ENCODE measurements around the gene ABCD4. TPM values are rescaled to one million over a fixed set of nuclear protein-coding genes. Genes with fewer than 3 reads are reported as not detected.

The ABCD4 gene
- polyA plus RNA-seq, 1 donor from 2014 or later: 106 TPM

DNA sequence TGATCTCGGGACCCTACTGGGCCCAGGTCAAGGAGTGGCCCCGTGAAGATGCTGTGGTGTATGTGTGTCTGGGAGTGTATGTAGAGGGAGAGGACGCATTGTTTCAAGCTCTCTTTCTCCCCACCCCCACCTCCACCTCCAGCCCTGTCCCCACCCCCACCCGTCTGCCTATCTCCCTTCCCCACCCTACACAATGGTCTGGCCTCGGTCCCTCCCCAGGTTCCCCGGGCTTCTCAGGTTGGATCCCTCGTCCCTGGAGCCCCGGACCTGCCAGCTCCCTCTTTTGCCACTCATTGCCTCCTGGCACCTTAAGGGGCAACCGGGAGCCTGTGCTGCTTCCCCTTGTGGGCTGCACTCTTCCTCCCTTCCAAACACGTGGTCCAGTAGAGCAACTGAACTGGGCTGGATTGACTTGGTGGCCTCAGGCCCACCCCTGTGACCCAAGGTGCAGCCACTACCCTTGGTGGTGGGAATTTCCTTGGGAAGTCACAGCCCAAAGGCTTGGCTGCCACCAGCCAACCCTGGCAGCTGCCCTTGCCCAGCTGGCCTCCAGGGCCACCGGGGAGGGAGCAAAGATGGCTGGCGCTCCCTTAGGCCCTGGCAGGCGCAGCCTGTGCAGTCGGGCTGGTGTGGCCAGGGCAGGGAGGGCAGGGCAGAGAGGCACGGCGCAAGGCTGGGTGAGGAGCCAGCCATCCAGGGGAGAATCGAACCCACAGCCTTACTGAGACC is 46.2 kb upstream of the ABCD4 start:
- Histone ChIP-seq H3K4me3 (ENCODE audit: low read length) (no peak overlapping the region), H3K9me2 (ENCODE audit: insufficient read depth, low read length) (no peaks in the 10 kb centered on the region), H4K20me1 (ENCODE audit: insufficient read depth) (no peaks in the 10 kb centered on the region), H2AFZ (ENCODE audit: low read depth, low read length) (no peak overlapping the region), H3K9ac (ENCODE audit: low read length) (no peak overlapping the region), H3K4me2 (ENCODE audit: low read length) (no peak overlapping the region), H3K36me3 (ENCODE audit: insufficient read depth, low read length) (no peaks in the 10 kb centered on the region), H3K9me3 (ENCODE audit: low read length) (no peaks in the 10 kb centered on the region), H3K79me2 (replicated peaks; ENCODE audit: insufficient read depth, low read length) (no peaks in the 10 kb centered on the region), H3K27me3 (ENCODE audit: insufficient read depth, low read depth, low read length) (no peaks in the 10 kb centered on the region), H3K27ac (ENCODE audit: low read length) (no peak overlapping the region), H3F3A (ENCODE audit: insufficient read depth, low read length, poor library complexity, severe bottlenecking) (no peaks in the 10 kb centered on the region)
- no peak for TF ChIP-seq RAD21 (conservative IDR thresholded peaks at IDR 0.05)
- TF ChIP-seq, protein P1, sequence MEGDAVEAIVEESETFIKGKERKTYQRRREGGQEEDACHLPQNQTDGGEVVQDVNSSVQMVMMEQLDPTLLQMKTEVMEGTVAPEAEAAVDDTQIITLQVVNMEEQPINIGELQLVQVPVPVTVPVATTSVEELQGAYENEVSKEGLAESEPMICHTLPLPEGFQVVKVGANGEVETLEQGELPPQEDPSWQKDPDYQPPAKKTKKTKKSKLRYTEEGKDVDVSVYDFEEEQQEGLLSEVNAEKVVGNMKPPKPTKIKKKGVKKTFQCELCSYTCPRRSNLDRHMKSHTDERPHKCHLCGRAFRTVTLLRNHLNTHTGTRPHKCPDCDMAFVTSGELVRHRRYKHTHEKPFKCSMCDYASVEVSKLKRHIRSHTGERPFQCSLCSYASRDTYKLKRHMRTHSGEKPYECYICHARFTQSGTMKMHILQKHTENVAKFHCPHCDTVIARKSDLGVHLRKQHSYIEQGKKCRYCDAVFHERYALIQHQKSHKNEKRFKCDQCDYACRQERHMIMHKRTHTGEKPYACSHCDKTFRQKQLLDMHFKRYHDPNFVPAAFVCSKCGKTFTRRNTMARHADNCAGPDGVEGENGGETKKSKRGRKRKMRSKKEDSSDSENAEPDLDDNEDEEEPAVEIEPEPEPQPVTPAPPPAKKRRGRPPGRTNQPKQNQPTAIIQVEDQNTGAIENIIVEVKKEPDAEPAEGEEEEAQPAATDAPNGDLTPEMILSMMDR (IDR thresholded peaks at IDR 0.05; ENCODE audit: poor library complexity, severe bottlenecking): no peak
- TF ChIP-seq, protein P2, sequence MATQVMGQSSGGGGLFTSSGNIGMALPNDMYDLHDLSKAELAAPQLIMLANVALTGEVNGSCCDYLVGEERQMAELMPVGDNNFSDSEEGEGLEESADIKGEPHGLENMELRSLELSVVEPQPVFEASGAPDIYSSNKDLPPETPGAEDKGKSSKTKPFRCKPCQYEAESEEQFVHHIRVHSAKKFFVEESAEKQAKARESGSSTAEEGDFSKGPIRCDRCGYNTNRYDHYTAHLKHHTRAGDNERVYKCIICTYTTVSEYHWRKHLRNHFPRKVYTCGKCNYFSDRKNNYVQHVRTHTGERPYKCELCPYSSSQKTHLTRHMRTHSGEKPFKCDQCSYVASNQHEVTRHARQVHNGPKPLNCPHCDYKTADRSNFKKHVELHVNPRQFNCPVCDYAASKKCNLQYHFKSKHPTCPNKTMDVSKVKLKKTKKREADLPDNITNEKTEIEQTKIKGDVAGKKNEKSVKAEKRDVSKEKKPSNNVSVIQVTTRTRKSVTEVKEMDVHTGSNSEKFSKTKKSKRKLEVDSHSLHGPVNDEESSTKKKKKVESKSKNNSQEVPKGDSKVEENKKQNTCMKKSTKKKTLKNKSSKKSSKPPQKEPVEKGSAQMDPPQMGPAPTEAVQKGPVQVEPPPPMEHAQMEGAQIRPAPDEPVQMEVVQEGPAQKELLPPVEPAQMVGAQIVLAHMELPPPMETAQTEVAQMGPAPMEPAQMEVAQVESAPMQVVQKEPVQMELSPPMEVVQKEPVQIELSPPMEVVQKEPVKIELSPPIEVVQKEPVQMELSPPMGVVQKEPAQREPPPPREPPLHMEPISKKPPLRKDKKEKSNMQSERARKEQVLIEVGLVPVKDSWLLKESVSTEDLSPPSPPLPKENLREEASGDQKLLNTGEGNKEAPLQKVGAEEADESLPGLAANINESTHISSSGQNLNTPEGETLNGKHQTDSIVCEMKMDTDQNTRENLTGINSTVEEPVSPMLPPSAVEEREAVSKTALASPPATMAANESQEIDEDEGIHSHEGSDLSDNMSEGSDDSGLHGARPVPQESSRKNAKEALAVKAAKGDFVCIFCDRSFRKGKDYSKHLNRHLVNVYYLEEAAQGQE (IDR thresholded peaks at IDR 0.05; ENCODE audit: borderline replicate concordance): no peak
- no peak for TF ChIP-seq SMC3 (conservative IDR thresholded peaks at IDR 0.05; ENCODE audit: poor library complexity)
- TF ChIP-seq EZH2 (IDR thresholded peaks at IDR 0.05; ENCODE audit: borderline replicate concordance, insufficient read depth, low read length, poor library complexity, severe bottlenecking): no peak
- no peak for TF ChIP-seq EP300 (conservative IDR thresholded peaks at IDR 0.05; ENCODE audit: poor library complexity, severe bottlenecking)
- no peak for TF ChIP-seq TAF1 (IDR thresholded peaks at IDR 0.05; ENCODE audit: low read depth)
- no peak for TF ChIP-seq POLR2AphosphoS5 (IDR thresholded peaks at IDR 0.05)
- no peak for TF ChIP-seq MXI1 (conservative IDR thresholded peaks at IDR 0.05; ENCODE audit: poor library complexity, severe bottlenecking)

DNA sequence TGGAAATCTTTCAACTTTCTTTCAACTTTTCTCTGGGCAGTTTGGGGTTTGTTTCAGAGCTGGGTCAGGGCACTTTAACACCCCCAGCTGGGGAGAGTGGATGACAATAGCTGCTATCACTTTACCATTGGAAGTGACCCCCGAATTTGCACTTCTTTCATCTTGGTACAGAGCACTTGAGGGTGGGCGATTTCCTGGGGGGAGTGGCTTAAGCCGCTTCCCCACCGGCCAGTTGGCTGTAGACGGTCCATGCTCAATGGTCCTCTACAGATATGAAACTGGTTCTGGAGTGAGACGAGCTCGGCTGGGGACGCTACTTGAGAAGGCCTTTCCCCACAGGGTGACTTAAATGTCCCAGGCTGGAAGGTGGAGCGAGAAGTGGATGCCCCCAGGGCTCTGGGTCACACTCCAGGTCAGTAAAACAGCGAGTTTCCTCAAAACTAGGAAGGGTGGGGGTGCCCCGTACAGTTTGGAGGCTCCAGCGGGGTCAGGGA is 45.6 kb upstream of the ABCD4 start, which contains the start of gene VRTN:
TSS of gene VRTN (plus strand) at position 231 of the 494 bp plus-strand sequence. CDS start 8,313 bp downstream, outside the sequence.
- H3K4me2 ChIP-seq (ENCODE audit: low read length): no peak within 1 kb of the TSS
- no peaks in the 10 kb centered on the region for H4K20me1 ChIP-seq (ENCODE audit: insufficient read depth)
- no peaks in the 10 kb centered on the region for H3K79me2 ChIP-seq (replicated peaks; ENCODE audit: insufficient read depth, low read length)
- H3K27ac ChIP-seq (ENCODE audit: low read length): no peak within 1 kb of the TSS
- H2AFZ ChIP-seq (ENCODE audit: low read depth, low read length): no peak within 1 kb of the TSS
- no peak within 1 kb of the TSS for H3K9ac ChIP-seq (ENCODE audit: low read length)
- no peaks in the 10 kb centered on the region for H3K27me3 ChIP-seq (ENCODE audit: insufficient read depth, low read depth, low read length)
- no peaks in the 10 kb centered on the region for H3F3A ChIP-seq (ENCODE audit: insufficient read depth, low read length, poor library complexity, severe bottlenecking)
- H3K9me2 ChIP-seq (ENCODE audit: insufficient read depth, low read length): no peaks in the 10 kb centered on the region
- no peaks in the 10 kb centered on the region for H3K36me3 ChIP-seq (ENCODE audit: insufficient read depth, low read length)
- H3K4me3 ChIP-seq (ENCODE audit: low read length): no peak within 1 kb of the TSS
- TF ChIP-seq TAF1 (IDR thresholded peaks at IDR 0.05; ENCODE audit: low read depth) (no peak), POLR2AphosphoS5 (IDR thresholded peaks at IDR 0.05) (no peak), EP300 (conservative IDR thresholded peaks at IDR 0.05; ENCODE audit: poor library complexity, severe bottlenecking) (no peak), MXI1 (conservative IDR thresholded peaks at IDR 0.05; ENCODE audit: poor library complexity, severe bottlenecking) (no peak), EZH2 (IDR thresholded peaks at IDR 0.05; ENCODE audit: borderline replicate concordance, insufficient read depth, low read length, poor library complexity, severe bottlenecking) (no peak), SMC3 (conservative IDR thresholded peaks at IDR 0.05; ENCODE audit: poor library complexity) (no peak), RAD21 (conservative IDR thresholded peaks at IDR 0.05) (no peak)
- TF ChIP-seq, protein P1 (IDR thresholded peaks at IDR 0.05; ENCODE audit: poor library complexity, severe bottlenecking): no peak
- TF ChIP-seq, protein P2 (IDR thresholded peaks at IDR 0.05; ENCODE audit: borderline replicate concordance): no peak
- H3K9me3 ChIP-seq (ENCODE audit: low read length): no peaks in the 10 kb centered on the region

Data from neural cell (in vitro differentiated cells).